H1 (cell line): ENCODE measurements around the gene CCNT1. TPM values are rescaled to one million over a fixed set of nuclear protein-coding genes. Genes with fewer than 3 reads are reported as not detected.

Experiments used
- CTCF ChIA-PET: fragments of 300-600 bp; sonication (Branson Sonifier 250); formaldehyde crosslinking; loops from one replicate; lab custom pipeline; 2021; ENCODE audit not compliant: partially characterized antibody; lab: Charles Lee
- POLR2A ChIA-PET: fragments of 300-600 bp; sonication (Branson Sonifier 250); formaldehyde crosslinking; loops from one replicate; lab custom pipeline; 2021; ENCODE audit warnings: inconsistent platforms; ENCODE audit not compliant: partially characterized antibody; lab: Charles Lee
- DNase-seq, 2 experiments: peaks; one replicate each; pipeline versions ENCODE4 v3.0.0 to v3.0.0-alpha.2; 2010 to 2022; ENCODE audit warnings: low spot score in 2 of 2, low read depth in 1 of 2, mixed read lengths in 1 of 2
- FAIRE-seq: peaks from 2 replicates; lab custom pipeline; 2011; peaks lifted over from hg19 to GRCh38; lab: Jason Lieb, UNC
- H2AFZ ChIP-seq: 2 replicates; pipeline ENCODE4 v1.8.1; 2012; ENCODE audit warnings: low read length, inconsistent platforms
- H2AK5ac ChIP-seq: 2 replicates; pipeline ENCODE4 v1.6.1; 2013; ENCODE audit warnings: low read depth, low read length
- H2BK120ac ChIP-seq: replicated peaks from 2 replicates; pipeline ENCODE3; 2013; ENCODE audit warnings: low read depth, low read length, inconsistent platforms
- H2BK12ac ChIP-seq: 2 replicates; pipeline ENCODE4 v1.6.1; 2013; ENCODE audit warnings: low read depth, low read length
- H2BK15ac ChIP-seq: 2 replicates; pipeline ENCODE4 v1.6.1; 2013; ENCODE audit warnings: low read length
- H2BK20ac ChIP-seq: 2 replicates; pipeline ENCODE4 v1.6.1; 2013; ENCODE audit warnings: low read length
- H2BK5ac ChIP-seq: 2 replicates; pipeline ENCODE4 v1.6.1; 2013; ENCODE audit warnings: low read depth, low read length
- H3K14ac ChIP-seq: 2 replicates; pipeline ENCODE4 v1.6.1; 2013; ENCODE audit warnings: inconsistent platforms; ENCODE audit not compliant: insufficient read length
- H3K18ac ChIP-seq: 2 replicates; pipeline ENCODE4 v1.6.1; 2013; ENCODE audit warnings: low read length; ENCODE audit errors: extremely low read depth
- H3K23ac ChIP-seq: 2 replicates; pipeline ENCODE4 v1.6.1; 2013; ENCODE audit warnings: inconsistent platforms; ENCODE audit not compliant: insufficient read length
- H3K23me2 ChIP-seq: 2 replicates; pipeline ENCODE4 v1.6.1; 2013; ENCODE audit warnings: low read depth, low read length
- H3K27ac ChIP-seq: 2 replicates; pipeline ENCODE4 v1.6.1; 2011; ENCODE audit warnings: low read depth, low read length, inconsistent platforms
- H3K27me3 ChIP-seq, 4 experiments: replicated peaks in 1 of 4; 1 replicate in 1 of 4; 2 replicates in 3 of 4; pipeline versions ENCODE4 v1.6.1 to v1.8.1; 2011 to 2013; ENCODE audit warnings: low read length in 3 of 4, mild to moderate bottlenecking in 3 of 4, inconsistent platforms in 2 of 4, mixed read lengths in 2 of 4, moderate library complexity in 1 of 4; ENCODE audit not compliant: control insufficient read depth in 3 of 4, insufficient read depth in 3 of 4; ENCODE audit errors: extremely low read depth in 1 of 4
- H3K36me3 ChIP-seq, 4 experiments: 2 replicates each; pipeline versions ENCODE4 v1.6.1 to v1.8.1; 2011 to 2013; ENCODE audit warnings: mild to moderate bottlenecking in 4 of 4, low read length in 3 of 4, moderate library complexity in 2 of 4, control low read depth in 1 of 4, inconsistent platforms in 1 of 4; ENCODE audit not compliant: insufficient read depth in 4 of 4, control insufficient read depth in 2 of 4
- H3K4ac ChIP-seq: replicated peaks from 2 replicates; pipeline ENCODE3; 2013; ENCODE audit warnings: low read length, low read depth, mixed read lengths, inconsistent platforms; ENCODE audit not compliant: insufficient read length
- H3K4me1 ChIP-seq, 4 experiments: replicated peaks in 1 of 4; 1 replicate in 1 of 4; 2 replicates in 3 of 4; pipeline versions ENCODE4 v1.6.1 to v1.8.1; 2011 to 2013; ENCODE audit warnings: low read length in 3 of 4, inconsistent platforms in 2 of 4, mixed read lengths in 1 of 4; ENCODE audit not compliant: insufficient read depth in 4 of 4, control insufficient read depth in 3 of 4
- H3K4me2 ChIP-seq, 2 experiments: 2 replicates each; pipeline versions ENCODE4 v1.6.1 to v1.8.1; 2011 to 2013; ENCODE audit warnings: low read depth in 2 of 2, low read length in 2 of 2, control low read depth in 1 of 2, inconsistent platforms in 1 of 2, mild to moderate bottlenecking in 1 of 2; ENCODE audit not compliant: insufficient read depth in 1 of 2
- H3K4me3 ChIP-seq, 4 experiments: fragments of 200-600, 300-600 bp in 1 of 4; sonication (generic), shearing (Covaris generic), sonication (Bioruptor Twin) in 1 of 4; 2 replicates each; pipeline versions ENCODE4 v1.5.1 to v1.8.1; 2011 to 2016; ENCODE audit warnings: low read length in 4 of 4, low read depth in 3 of 4, control low read depth in 2 of 4, inconsistent platforms in 2 of 4, mild to moderate bottlenecking in 2 of 4, mixed read lengths in 1 of 4, moderate library complexity in 1 of 4; ENCODE audit not compliant: insufficient read depth in 2 of 4; ENCODE audit errors: extremely low read depth in 1 of 4
- H3K56ac ChIP-seq: replicated peaks from 2 replicates; pipeline ENCODE3; 2013; ENCODE audit warnings: low read depth, mild to moderate bottlenecking, mixed read lengths, low read length, inconsistent platforms; ENCODE audit not compliant: insufficient read length
- H3K79me1 ChIP-seq: 2 replicates; pipeline ENCODE4 v1.6.1; 2013; ENCODE audit warnings: low read depth, low read length, control low read depth
- H3K79me2 ChIP-seq, 2 experiments: 2 replicates each; pipeline versions ENCODE4 v1.6.1 to v1.8.1; 2012 to 2013; ENCODE audit warnings: low read length in 2 of 2, mild to moderate bottlenecking in 2 of 2, inconsistent platforms in 1 of 2; ENCODE audit not compliant: insufficient read depth in 2 of 2, control insufficient read depth in 1 of 2
- H3K9ac ChIP-seq, 4 experiments: replicated peaks in 1 of 4; 1 replicate in 1 of 4; 2 replicates in 3 of 4; pipeline versions ENCODE4 v1.6.1 to v1.8.1; 2011 to 2013; ENCODE audit warnings: low read depth in 3 of 4, low read length in 3 of 4, control low read depth in 2 of 4, mild to moderate bottlenecking in 2 of 4, moderate library complexity in 2 of 4, inconsistent platforms in 1 of 4; ENCODE audit errors: extremely low read depth in 1 of 4
- H3K9me3 ChIP-seq, 2 experiments: 2 replicates each; pipeline versions ENCODE4 v1.6.1 to v1.8.1; 2012 to 2013; ENCODE audit warnings: mild to moderate bottlenecking in 2 of 2, moderate library complexity in 2 of 2, control low read depth in 1 of 2, inconsistent platforms in 1 of 2, low read depth in 1 of 2, low read length in 1 of 2, mixed read lengths in 1 of 2; ENCODE audit not compliant: insufficient read depth in 2 of 2
- H4K20me1 ChIP-seq, 2 experiments: replicated peaks in 1 of 2; 2 replicates each; pipeline versions ENCODE3 to v1.8.1; 2011 to 2013; ENCODE audit warnings: inconsistent platforms in 2 of 2, low read length in 2 of 2, mild to moderate bottlenecking in 1 of 2; ENCODE audit not compliant: insufficient read depth in 2 of 2, control insufficient read depth in 1 of 2
- H4K5ac ChIP-seq: 2 replicates; pipeline ENCODE4 v1.6.1; 2013; ENCODE audit warnings: low read length, low read depth, mixed read lengths, inconsistent platforms; ENCODE audit not compliant: insufficient read length
- H4K8ac ChIP-seq: 2 replicates; pipeline ENCODE4 v1.8.0; 2013; ENCODE audit warnings: mild to moderate bottlenecking, moderate library complexity, low read length, inconsistent platforms; ENCODE audit not compliant: insufficient read depth; ENCODE audit errors: extremely low read depth
- H4K91ac ChIP-seq: replicated peaks from 2 replicates; pipeline ENCODE3; 2013; ENCODE audit warnings: low read length, mixed read lengths, inconsistent platforms; ENCODE audit not compliant: insufficient read length
- RFX5 ChIP-seq: IDR thresholded peaks from 2 replicates; pipeline ENCODE4 v1.6.1; 2011; ENCODE audit warnings: low read depth, low read length, improper control_type of control experiment, borderline replicate concordance
- WGBS, 2 experiments: shearing (Covaris generic) in 1 of 2; methylation state at CpG; one replicate each; pipeline versions ENCODE4 v1.1.6 to v1.1.7; 2013 to 2015; ENCODE audit warnings: low lambda C conversion rate in 2 of 2, mixed read lengths in 2 of 2, inconsistent platforms in 1 of 2, low coverage in 1 of 2, missing lambda C conversion rate in 1 of 2; ENCODE audit not compliant: insufficient replicate concordance in 2 of 2, insufficient coverage in 1 of 2, insufficient read length in 1 of 2; ENCODE audit errors: extremely low coverage in 1 of 2, missing lambda C conversion rate in 1 of 2; 5-methylcytosine and 5-hydroxymethylcytosine counted together
- polyA plus RNA-seq, 7 experiments: library from polyadenylated mRNA; depleted of rRNA in 3 of 7; stranded (reverse) in 5 of 7; unstranded in 2 of 7; fragments of >200 nt in 5 of 7; fragments of 200-250 nt in 2 of 7; gene quantifications; 1 replicate in 5 of 7; 2 replicates in 1 of 7; 4 replicates in 1 of 7; pipeline versions ENCODE4 v1.2.1 to v1.2.3, GENCODE V29; 2011 to 2013; ENCODE audit warnings: missing spikeins in 2 of 7, mixed read lengths in 2 of 7
- total RNA-seq: library from RNA; stranded (reverse); fragmentation: NEBNext Ultra II Directional; extraction: Animal tissue kit (Norgen Biotek cat#: 25700); gene quantifications from 2 replicates; pipeline ENCODE4 v1.2.1, GENCODE V29; 2021

Gene CCNT1
- total and polyA plus RNA-seq, 2 of the 8 experiments (the other 6 are each of a cell fraction or from before 2014, with no cell fraction given) = 13.2 to 45.9 TPM

GRCh38 chr12:48750215-48750614, 33.7 kb upstream of the CCNT1 start:
- Histone ChIP-seq H3K4me2 (no peak overlapping the region), H3K14ac (no peak overlapping the region), H3K56ac (no peak overlapping the region), H3K4me3 (no peak overlapping the region), H2BK15ac (no peak overlapping the region), H3K27me3 (no peaks in the 10 kb centered on the region), H4K20me1 (no peaks in the 10 kb centered on the region), H3K79me2 (no peaks in the 10 kb centered on the region), H4K5ac (no peak overlapping the region), H2BK12ac (no peak overlapping the region), H4K91ac (no peak overlapping the region), H2AK5ac (no peak overlapping the region), H2BK20ac (no peak overlapping the region), H4K8ac (no peak overlapping the region), H3K23ac (no peak overlapping the region), H3K18ac (no peak overlapping the region), H3K23me2 (no peaks in the 10 kb centered on the region), H3K4ac (no peak overlapping the region), H2BK120ac (no peak overlapping the region), H3K9me3 (no peaks in the 10 kb centered on the region), H2BK5ac (no peak overlapping the region), H3K79me1 (no peaks in the 10 kb centered on the region), H3K4me1 (no peaks in the 10 kb centered on the region), H3K36me3 (no peaks in the 10 kb centered on the region), H2AFZ (no peak overlapping the region), H3K27ac (no peak overlapping the region), H3K9ac (no peak overlapping the region)
- CTCF ChIA-PET = interaction anchor here (1.0 to 8.0 kb wide), 6 partner anchors 11 to 284 kb away, joined by 3 to 205 read pairs (median 4); partner anchors contain the start of gene ADCY6
- 94% methylated on average over 1 of the region's 1 CpG; no CpG with 5 or more reads in 1 of the 2 experiments for WGBS, 2 experiments
- POLR2A ChIA-PET = interaction anchor here (1.0 to 1.1 kb wide), 2 partner anchors 8 to 116 kb away, joined by 3 read pairs; partner anchors contain the start of gene RND1
- FAIRE-seq (no peak), DNase-seq (no peak)
- no peak for TF ChIP-seq RFX5
